Upper lobe of right lung (tissue), 1 donor: Measurements from ENCODE around the gene CNTNAP2. TPM values are rescaled to one million over a fixed set of nuclear protein-coding genes. Genes with fewer than 3 reads are reported as not detected.
"Not testable (repeated sequence)": the region's sequence is repeated elsewhere in the genome, so short reads cannot be mapped to it uniquely, and the experiment has no call there.

Source experiments
- ATAC-seq: fragments of 200-7000 bp; cut with Tn5 transposase; one replicate; pipeline ENCODE4 v1.9.1; 2020; ENCODE audit warnings: mild to moderate bottlenecking, moderate library complexity
- DNase-seq: peaks from one replicate; pipeline ENCODE4 v3.0.0-alpha.2; 2020
- H3K27ac ChIP-seq: fragments of 200-600 bp; one replicate; pipeline ENCODE4 v1.8.0; 2022
- H3K27me3 ChIP-seq: fragments of 200-600 bp; one replicate; pipeline ENCODE4 v1.8.0; 2022; ENCODE audit warnings: mild to moderate bottlenecking
- H3K36me3 ChIP-seq: fragments of 200-600 bp; one replicate; pipeline ENCODE4 v1.8.0; 2022
- H3K4me1 ChIP-seq: fragments of 200-600 bp; one replicate; pipeline ENCODE4 v1.8.0; 2022
- H3K4me3 ChIP-seq: fragments of 200-600 bp; one replicate; pipeline ENCODE4 v1.8.0; 2022; ENCODE audit warnings: mild to moderate bottlenecking
- H3K9me3 ChIP-seq: fragments of 200-600 bp; one replicate; pipeline ENCODE4 v1.8.0; 2022
- CTCF ChIP-seq: fragments of 200-600 bp; IDR thresholded peaks from one replicate; pipeline ENCODE4 v1.8.0; 2022; ENCODE audit warnings: antibody characterized with exemption
- intact Hi-C: fragments of 100-400 bp; cut with DNase I; formaldehyde crosslinking; loops from one replicate; pipeline ENCODE4 v1.11.0; 2022
- total RNA-seq: library from RNA; stranded (reverse); fragmentation: NEBNext Ultra II Directional; extraction: Animal tissue kit (Norgen Biotek cat#: 25700); gene quantifications from one replicate; pipeline ENCODE4 v1.2.1, GENCODE V29; 2021
- donor health status: DM: no; HTN: yes; CAD: no; lungs with severe emphysema.

Gene CNTNAP2
- total RNA-seq, 1 donor from 2014 or later = 0.41 TPM

DNA sequence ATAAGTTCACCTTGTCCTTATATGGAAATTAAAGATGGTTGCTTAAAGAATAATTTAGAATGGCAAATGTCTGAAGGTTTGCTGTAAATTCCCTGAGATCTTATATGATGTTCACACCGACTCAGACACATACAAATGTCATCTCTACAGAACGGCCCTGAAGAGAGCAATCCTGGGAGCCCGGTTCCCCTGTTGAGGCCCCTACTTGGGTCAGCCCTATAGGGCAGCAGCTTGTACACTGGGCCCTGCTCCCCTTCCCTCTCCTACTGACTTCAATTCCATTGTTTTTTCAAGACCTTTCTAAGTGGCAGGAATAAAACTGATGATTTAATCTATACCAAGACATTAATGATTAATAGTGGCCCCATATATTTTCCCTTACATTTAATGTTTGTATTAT lies 1660.7 kb downstream of the CNTNAP2 start:
- no peaks in the 10 kb centered on the region for H3K4me1 ChIP-seq
- no peak overlapping the region for H3K27ac ChIP-seq
- H3K27me3 ChIP-seq = no peaks in the 10 kb centered on the region
- DNase-seq (no peak), ATAC-seq (no peak)
- no peak overlapping the region for H3K4me3 ChIP-seq
- no peaks in the 10 kb centered on the region for H3K9me3 ChIP-seq
- no peak for TF ChIP-seq CTCF
- H3K36me3 ChIP-seq = no peaks in the 10 kb centered on the region
- intact Hi-C loops = no loop called here

DNA sequence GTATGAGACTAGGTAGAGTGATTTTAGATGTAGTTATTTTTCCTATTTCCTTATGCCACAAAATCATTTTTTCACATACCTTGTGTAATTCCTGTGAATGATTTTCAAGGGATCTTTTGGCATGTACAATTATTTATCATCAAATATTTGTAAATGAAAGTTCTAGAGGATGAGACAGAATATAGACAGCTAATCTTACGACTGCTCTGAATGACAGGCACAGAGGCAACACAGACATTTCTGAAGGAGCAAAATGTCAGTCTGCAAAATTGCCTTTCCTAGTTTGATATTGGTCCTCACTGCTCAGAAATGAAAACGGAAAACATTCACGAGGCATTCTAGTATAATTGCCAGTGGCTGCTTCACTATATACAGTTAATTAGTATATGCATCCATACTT lies 1663.3 kb downstream of the CNTNAP2 start:
- Histone ChIP-seq H3K4me3 (no peak overlapping the region), H3K9me3 (no peaks in the 10 kb centered on the region)
- intact Hi-C loops = no loop called here

GRCh38 chr7:147796581-147796980 lies 1680.0 kb downstream of the CNTNAP2 start:
- DNase-seq = no peak
- TF ChIP-seq CTCF = no peak
- H3K9me3 ChIP-seq = no peaks in the 10 kb centered on the region
- no peak overlapping the region for H3K27ac ChIP-seq
- no peaks in the 10 kb centered on the region for H3K4me1 ChIP-seq
- no peak overlapping the region for H3K4me3 ChIP-seq
- no peaks in the 10 kb centered on the region for H3K27me3 ChIP-seq
- intact Hi-C loops = no loop called here
- no peak for ATAC-seq
- H3K36me3 ChIP-seq = no peaks in the 10 kb centered on the region

More for the DNA sequence above, 1663.3 kb downstream of the CNTNAP2 start:
- ATAC-seq = no peak
- Histone ChIP-seq H3K27ac (no peak overlapping the region), H3K4me1 (no peaks in the 10 kb centered on the region), H3K27me3 (no peaks in the 10 kb centered on the region), H3K36me3 (no peaks in the 10 kb centered on the region)
- no peak for TF ChIP-seq CTCF
- no peak for DNase-seq

GRCh38 chr7:147798001-147798400 lies 1681.4 kb downstream of the CNTNAP2 start:
- H3K4me3 ChIP-seq = no peak overlapping the region
- ATAC-seq = no peak
- H3K27me3 ChIP-seq = no peaks in the 10 kb centered on the region
- H3K4me1 ChIP-seq = no peaks in the 10 kb centered on the region
- H3K27ac ChIP-seq = no peak overlapping the region
- no peaks in the 10 kb centered on the region for H3K36me3 ChIP-seq
- H3K9me3 ChIP-seq = no peaks in the 10 kb centered on the region
- no peak for TF ChIP-seq CTCF
- DNase-seq = no peak
- intact Hi-C loops = no loop called here

DNA sequence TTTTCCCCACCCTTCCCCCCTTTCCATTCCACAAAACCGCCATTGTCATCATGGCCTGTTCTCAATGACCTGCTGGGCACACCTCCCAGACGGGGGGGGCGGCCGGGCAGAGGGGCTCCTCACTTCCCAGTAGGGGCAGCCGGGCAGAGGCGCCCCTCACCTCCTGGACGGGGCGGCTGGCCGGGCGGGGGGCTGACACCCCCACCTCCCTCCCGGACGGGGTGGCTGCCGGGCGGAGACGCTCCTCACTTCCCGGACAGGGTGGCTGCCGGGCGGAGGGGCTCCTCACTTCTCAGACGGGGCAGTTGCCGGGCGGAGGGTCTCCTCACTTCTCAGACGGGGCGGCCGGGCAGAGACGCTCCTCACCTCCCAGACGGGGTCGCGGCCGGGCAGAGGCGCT lies 1685.2 kb downstream of the CNTNAP2 start:
- DNase-seq, H3K27me3 ChIP-seq, intact Hi-C loops, ATAC-seq, H3K4me1 ChIP-seq, H3K27ac ChIP-seq, H3K4me3 ChIP-seq, H3K36me3 ChIP-seq, H3K9me3 ChIP-seq: not testable (repeated sequence)

DNA sequence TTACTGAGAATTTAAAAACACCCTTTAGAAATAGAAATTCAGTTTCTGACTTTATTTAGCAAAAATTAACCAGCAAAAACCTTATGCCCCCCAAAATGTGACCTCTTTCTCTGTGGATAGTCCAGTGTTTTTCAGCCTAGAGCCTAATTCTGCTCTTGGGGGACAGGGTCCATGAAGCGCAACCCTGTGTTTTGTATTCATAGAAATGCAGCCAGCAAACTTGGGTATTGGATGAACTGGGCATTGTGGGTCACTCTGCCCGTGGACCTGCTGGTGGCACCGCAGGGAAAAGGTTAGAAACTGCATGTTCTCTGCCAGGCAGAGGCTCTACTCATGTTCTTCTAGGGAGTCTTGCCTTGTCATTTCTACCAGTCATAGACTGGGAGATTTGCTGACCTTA lies 1686.5 kb downstream of the CNTNAP2 start:
- intact Hi-C loops = no loop called here
- Histone ChIP-seq H3K4me1 (no peaks in the 10 kb centered on the region), H3K9me3 (no peaks in the 10 kb centered on the region), H3K36me3 (no peaks in the 10 kb centered on the region), H3K4me3 (no peak overlapping the region), H3K27me3 (no peaks in the 10 kb centered on the region), H3K27ac (no peak overlapping the region)
- ATAC-seq (no peak), DNase-seq (no peak)
- TF ChIP-seq CTCF = no peak
